Fibroblast of lung (primary cell): Measurements from ENCODE around the gene AKT1S1.

Experiments used
- CTCF ChIP-seq, 2 donors: IDR thresholded peaks in 1 of 2; conservative IDR thresholded peaks in 1 of 2; 1 replicate in 1 of 2; 2 replicates in 1 of 2; pipeline ENCODE4 v1.5.1; 2011 to 2012; ENCODE audit warnings: low read length in 2 of 2, control low read depth in 1 of 2, inconsistent platforms in 1 of 2, low read depth in 1 of 2, mild to moderate bottlenecking in 1 of 2
- EZH2 ChIP-seq: IDR thresholded peaks from 2 replicates; pipeline ENCODE4 v1.5.1; 2012; ENCODE audit warnings: low read length, control low read depth, mild to moderate bottlenecking; ENCODE audit errors: missing control alignments

DNA sequence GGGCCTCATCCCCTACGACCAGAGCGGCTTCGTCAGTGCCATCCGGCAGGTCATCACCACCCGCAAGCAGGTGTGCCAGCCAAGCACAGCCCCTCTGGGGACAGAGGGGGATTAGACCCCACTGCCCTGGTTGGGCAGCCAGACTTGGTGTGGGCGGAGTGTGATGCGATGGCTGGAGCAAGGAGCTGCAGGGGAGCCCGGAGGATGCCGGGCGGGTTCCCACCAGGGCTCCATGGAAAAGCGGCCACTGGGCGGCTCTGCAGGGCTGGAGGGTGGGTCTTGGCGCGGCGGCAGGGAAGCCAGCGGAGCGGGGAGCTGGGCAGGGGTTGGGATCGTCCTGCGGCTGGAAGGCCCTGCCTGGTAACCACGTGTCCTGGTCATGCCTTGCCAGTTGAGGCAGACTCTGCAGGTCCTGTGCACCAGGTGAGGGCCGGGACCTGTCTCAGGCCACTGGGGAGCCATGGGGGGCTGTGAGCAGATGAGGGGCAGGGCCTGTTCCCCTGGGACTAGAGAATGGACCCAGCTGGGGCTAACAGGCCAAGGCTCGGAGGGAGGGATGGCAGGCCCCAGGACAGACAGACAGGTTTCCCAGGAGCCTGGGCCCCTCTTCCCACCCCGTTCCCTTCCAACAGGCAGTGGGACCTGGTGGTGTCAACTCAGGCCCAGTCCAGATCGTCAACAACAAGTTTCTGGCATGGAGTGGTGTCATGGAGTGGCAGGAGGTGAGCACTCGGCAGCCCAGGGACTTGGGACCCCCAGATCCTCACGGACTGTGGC, 19.9 kb downstream of the AKT1S1 start:
- TF ChIP-seq CTCF (conservative IDR thresholded peaks at IDR 0.05 in 1 of 2, IDR thresholded peaks at IDR 0.05 in 1 of 2; ENCODE audit: low read depth in 1 of 2, low read length in 2 of 2) (no peak), EZH2 (no peak)
